Erythroblast (primary cell): Measurements from ENCODE around the gene CECR2.

ENCODE experiments used
- DNase-seq, 2 experiments: peaks; one replicate each; lab custom pipeline; 2025; lab: John Stamatoyannopoulos, UW
- GATA1 ChIP-seq: IDR thresholded peaks from 2 replicates; pipeline ENCODE4 v1.6.1; 2011; ENCODE audit warnings: low read depth, mild to moderate bottlenecking, control low read depth, low read length, moderate library complexity
- POLR2A ChIP-seq: IDR thresholded peaks from 2 replicates; pipeline ENCODE4 v1.6.1; 2011; ENCODE audit warnings: mild to moderate bottlenecking, low read length

Gene CECR2

DNA sequence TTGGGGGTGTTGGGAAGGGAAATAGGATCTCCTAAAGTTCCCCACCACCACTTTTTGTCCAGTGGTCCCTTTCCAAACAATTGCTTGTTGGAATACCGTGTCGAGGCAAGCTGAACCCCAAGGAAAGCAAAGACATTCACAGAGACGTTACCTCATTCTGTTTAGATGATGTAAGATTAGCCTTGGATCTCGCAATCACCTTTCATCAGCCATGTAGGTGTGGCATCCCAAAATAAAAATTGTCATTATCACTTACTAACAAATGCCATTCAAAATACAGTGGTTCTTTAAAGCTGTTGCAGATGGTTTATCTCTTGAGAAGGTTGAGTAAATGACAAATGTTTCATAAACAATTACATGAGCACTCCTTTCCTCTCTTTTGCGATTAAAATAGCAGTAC, 107.6 kb downstream of the CECR2 start:
- TF ChIP-seq GATA1 (no peak), POLR2A (no peak)

DNA sequence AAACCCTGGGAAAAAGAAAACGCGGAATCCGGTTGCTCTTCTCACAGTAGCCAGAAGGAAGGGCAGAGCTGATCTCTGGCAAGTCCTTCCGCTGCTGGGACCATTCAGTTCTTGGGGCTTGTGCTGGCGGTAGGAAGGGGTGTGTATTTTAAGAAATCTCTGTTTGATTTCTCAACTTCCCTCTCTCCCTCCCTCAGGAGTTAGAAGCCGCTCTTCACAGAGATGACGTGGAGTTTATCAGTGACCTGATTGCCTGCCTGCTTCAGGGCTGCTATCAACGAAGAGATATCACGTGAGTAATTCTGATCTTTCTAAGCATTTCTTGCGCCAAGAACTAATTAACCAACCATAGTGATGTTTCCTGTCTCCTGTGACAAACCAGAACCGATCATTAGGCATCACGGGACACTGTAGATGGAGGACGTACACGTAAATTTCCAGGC, 108.2 kb downstream of the CECR2 start:
- TF ChIP-seq GATA1 (no peak), POLR2A (no peak)
- peak in 1 of 2 experiments; percentile 6 for DNase-seq

More for the DNA sequence above, 107.6 kb downstream of the CECR2 start:
- DNase-seq: peak in 1 of 2 experiments; percentile 23

DNA sequence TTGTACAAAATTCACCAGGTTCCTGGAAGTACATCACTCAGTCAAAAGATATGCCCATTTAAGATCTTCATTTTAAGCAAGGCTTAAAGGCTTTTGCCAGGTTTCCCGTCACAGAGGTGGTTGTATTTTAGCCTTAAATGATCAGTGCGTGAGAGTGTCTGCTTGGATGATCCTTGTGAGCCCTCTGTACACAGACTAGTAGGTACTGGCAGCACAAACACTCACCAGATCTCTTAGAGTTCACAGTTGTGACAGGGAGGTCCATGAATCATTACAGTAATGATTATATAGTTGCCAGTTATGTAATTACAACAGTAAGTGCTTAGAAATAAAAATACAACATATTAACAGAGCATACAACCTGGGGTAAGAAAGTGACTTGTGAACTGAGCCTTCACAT, 109.9 kb downstream of the CECR2 start:
- TF ChIP-seq GATA1 (no peak), POLR2A (no peak)
- no peak for DNase-seq

- TF ChIP-seq POLR2A: no peak
- TF ChIP-seq GATA1: no peak
- DNase-seq: no peak
Measured at GRCh38 chr22:17481424-17481823, 112.2 kb downstream of the CECR2 start.

GRCh38 chr22:17483688-17484372, 114.6 kb downstream of the CECR2 start:
- TF ChIP-seq GATA1: no peak
- no peak for TF ChIP-seq POLR2A
- DNase-seq: no peak

DNA sequence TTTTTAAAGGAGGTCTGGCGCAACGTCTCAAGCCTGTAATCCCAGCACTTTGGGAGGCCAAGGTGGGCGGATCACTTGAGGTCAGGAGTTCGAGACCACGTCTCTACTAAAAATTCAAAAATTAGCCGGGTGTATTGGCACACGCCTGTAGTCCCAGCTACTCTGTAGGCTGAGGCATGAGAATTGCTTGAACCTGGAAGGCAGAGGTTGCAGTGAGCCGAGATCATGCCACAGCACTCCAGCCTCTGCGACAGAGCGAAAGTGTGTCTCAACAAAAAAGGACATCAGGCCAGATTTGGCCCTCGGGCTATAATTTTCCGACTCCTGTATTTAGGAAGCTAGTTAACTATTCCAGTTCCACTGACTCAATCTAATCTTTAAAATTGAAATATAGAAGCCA, 115.3 kb downstream of the CECR2 start:
- no peak for DNase-seq
- TF ChIP-seq POLR2A (no peak), GATA1 (no peak)

DNA sequence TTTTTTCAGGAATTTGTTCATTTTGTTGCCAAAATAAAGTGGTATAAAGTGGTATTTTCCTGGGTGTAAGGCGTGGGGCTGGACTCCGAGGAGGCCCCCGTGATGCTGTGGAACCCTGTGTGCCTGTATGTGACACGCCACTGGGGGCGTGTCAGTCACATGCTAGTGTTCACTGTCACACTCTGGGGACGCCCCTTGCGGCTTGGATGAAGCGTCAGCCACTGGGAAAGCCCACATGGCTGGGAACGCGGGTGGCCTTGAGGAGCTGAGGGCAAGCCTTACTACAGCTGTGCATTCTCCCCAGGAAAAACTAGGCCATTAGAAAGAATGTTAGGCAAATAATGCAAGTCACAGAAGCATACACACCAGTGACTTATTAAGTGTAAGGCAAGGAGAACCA, 117.1 kb downstream of the CECR2 start:
- DNase-seq: no peak

DNA sequence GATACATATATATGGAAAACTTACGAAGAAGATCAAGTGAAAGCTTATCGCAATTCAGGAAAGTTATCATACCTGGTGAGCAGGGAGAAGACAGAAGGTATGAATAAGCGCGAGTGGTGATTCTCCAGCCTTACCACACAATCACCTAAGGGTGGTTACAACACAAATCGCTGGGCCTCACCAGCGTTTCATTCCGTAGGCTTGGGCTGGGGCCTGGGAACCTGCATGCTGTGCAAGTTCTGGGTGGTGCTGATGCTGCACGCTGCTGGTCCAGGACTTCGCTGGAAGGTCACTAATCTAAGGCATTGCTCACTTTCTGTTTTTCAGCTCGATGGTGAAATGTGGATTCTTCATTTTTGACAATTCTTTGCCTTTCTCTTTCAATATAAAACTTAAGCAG, 117.5 kb downstream of the CECR2 start:
- TF ChIP-seq GATA1: no peak
- no peak for DNase-seq

More for the DNA sequence above, 117.1 kb downstream of the CECR2 start:
- TF ChIP-seq GATA1: no peak
- no peak for TF ChIP-seq POLR2A

- TF ChIP-seq GATA1 (no peak), POLR2A (no peak)
- DNase-seq: no peak
Measured at GRCh38 chr22:17489101-17489500, 119.8 kb downstream of the CECR2 start.

DNA sequence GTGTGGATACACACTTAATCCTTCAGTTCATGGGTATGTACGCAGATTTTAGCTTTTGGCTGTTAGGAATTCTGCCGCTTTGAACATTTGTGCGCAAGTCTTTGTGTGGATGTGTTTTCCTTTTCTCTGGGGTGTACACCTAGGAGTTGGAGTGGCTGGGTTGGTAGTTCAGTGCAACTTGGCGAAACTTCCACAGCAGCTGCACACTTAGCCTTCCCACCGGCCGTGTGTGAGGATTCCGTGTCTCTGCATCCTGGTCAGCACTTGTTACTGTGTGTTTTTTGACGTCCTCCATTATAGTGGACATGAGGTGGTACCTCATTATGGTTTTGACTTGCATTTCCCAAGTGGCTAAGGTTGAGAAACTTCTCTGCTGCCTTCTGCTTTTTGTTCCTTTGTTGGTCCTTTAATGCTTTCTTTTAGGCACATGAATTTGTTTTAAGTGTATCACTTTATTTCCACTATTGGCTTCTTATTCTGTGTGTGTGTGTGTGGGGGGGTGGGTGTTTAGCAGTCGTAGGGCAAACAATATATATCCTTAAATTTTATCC, 121.9 kb downstream of the CECR2 start:
- no peak for DNase-seq
- TF ChIP-seq POLR2A (no peak), GATA1 (no peak)

GRCh38 chr22:17492247-17492646, 123.0 kb downstream of the CECR2 start:
- no peak for DNase-seq
- TF ChIP-seq GATA1 (no peak), POLR2A (no peak)

- DNase-seq: no peak
- TF ChIP-seq POLR2A: no peak
- TF ChIP-seq GATA1: no peak
Measured at GRCh38 chr22:17493419-17493981, 124.2 kb downstream of the CECR2 start.

DNA sequence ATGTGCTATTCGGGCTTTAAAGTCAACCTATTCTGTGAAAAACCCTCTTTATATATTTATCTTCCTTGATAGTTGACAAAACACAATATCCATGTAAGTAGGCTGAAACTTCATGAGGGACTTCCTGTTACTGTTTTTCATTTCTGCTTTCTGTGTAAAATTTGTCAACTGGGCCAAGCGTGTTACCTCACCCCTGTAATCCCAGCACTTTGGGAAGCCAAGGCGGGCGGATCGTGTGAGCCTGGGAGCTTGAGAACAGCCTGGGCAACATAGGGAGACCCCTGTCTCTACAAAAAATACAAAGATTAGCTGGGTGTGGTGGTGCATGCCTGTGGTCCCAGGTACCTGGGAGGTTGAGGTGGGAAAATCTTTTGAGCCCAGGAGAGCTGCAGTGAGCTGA, 127.6 kb downstream of the CECR2 start:
- no peak for DNase-seq
- no peak for TF ChIP-seq GATA1
- TF ChIP-seq POLR2A: no peak

- peak; percentile 38 to 62 for DNase-seq
- TF ChIP-seq GATA1: no peak
Measured at GRCh38 chr22:17501679-17502285, 132.5 kb downstream of the CECR2 start.
